HG03442 (cell line): ENCODE data around the gene LRIG1.
A peak's percentile ranks its signal among the peaks of the same experiment; 100 is the strongest.
"Not testable (repeated sequence)": the region's sequence is repeated elsewhere in the genome, so short reads cannot be mapped to it uniquely, and the experiment has no call there.

Experiments used
- ATAC-seq: cut with Tn5 transposase; IDR thresholded peaks from one replicate; pipeline ENCODE4 v1.9.1; 2021; ENCODE audit warnings: mild to moderate bottlenecking, moderate library complexity; ENCODE audit not compliant: unreplicated experiment

LRIG1 gene

DNA sequence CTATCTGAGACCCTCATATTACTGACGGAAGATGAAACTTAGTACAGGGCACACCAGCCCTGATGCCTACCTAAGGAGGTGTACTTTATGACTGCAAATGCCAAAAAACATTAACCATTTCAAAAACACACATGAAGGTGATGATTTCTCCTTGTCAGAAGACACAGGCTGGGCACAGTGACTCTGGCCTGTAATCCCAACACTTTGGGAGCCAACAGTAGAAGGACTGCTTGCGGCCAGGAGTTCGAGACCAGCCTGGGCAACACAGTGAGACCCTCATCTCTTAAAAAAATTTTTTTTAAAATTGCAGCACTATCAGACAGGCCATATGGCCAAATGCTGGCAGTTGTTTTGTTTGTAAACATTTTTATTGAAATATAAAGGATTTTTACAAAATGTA is 73.5 kb downstream of the LRIG1 start:
- ATAC-seq: no peak

DNA sequence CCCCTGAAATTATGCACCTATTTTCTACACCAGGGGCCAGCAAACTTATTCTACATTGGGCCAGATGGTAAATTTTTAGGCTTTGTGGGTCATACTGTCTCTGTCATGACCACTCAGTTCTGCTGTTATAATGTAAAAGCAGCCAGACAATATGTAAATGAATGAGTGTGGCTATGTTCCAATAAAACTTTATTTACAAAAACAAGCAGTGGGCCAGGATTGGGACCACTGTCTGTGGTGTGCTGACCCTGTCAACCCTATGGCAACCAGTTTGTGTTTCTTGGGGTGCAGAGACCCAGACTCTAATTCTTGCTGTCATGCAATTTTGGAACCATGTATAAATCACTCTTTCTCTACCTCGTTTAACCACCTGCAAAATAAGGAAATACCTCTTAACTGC is 74.7 kb downstream of the LRIG1 start:
- no peak for ATAC-seq

DNA sequence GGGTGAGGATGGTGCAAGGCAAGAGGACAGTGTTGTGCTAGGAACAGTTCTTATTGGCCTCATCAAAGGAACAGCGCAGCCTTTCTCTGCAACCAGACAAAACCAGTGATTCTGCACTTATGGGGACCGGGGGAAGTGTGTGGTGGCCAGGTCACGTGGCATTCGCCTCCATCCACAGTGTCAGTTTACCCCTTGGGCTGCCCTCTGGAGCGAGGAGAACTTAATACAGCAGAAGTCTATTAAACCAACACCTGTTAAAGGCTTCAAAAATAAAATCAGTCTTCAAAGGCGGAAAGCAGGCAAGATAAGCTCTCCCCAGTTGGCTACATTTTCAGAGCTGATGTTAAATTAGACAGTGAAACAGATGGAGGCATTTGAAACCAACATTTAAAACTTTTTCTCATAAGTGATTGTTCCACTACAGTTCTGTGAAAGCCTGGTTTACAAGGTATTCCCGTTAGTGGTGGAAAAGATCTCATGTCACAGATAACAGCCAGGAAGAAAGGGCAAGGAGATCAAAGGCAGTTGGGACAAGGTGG is 75.2 kb downstream of the LRIG1 start:
- ATAC-seq: no peak

DNA sequence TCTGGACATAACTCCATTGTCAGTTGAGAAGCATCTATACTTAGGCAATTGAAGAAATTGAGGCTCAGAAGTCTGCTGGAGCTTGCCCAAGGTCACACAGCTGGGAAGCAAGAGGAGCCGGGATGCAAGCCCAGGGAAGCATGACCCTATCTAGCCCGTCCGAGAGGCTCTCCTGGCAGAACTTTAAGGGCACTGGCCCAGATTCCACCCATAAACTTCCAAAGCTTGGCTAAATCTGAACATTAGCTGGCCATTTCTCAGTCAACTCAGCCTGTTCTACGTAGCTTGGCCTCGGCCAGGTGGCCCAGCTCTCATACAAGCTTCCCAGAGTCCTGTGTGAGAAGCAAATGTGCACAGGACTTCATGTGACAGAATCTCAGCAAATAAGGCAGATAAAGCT is 75.8 kb downstream of the LRIG1 start:
- ATAC-seq: no peak

DNA sequence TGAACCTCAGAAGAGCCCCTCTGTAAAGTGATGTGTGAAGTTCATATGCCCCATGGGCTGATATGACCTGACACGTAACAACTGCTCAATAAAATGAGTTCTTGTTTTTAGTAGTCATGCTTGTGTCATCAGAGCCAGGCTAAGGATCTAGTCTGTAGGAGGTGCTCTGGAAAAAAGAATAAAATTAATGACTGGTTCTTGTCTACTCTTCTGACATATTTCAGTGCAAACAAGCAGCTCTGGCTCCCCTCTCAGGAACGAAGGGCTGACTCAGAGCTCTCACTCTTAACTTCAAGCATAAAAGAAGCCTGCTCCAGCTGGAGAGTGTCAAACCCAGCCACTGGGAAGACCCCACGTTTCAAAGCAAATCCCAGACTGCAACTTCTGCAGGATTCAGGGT is 77.0 kb downstream of the LRIG1 start:
- ATAC-seq: no peak

DNA sequence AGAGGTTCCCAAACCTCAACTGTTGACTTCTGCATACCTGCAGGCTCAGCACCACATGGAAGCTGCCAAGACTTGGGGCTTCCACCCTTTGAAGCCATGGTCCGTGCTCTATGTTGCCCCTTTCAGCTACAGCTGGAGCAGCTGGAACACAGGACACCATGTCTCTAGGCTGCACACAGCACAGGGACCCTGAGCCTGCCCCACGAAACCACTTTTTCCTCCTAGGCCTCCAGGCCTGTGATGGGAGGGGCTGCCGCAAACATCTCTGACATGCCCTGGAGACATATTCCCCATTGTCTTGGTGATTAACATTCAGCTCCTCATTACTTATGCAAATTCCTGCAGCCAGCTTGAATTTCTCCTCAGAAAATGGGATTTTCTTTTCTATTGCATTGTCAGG is 78.9 kb downstream of the LRIG1 start:
- not testable (repeated sequence) for ATAC-seq

DNA sequence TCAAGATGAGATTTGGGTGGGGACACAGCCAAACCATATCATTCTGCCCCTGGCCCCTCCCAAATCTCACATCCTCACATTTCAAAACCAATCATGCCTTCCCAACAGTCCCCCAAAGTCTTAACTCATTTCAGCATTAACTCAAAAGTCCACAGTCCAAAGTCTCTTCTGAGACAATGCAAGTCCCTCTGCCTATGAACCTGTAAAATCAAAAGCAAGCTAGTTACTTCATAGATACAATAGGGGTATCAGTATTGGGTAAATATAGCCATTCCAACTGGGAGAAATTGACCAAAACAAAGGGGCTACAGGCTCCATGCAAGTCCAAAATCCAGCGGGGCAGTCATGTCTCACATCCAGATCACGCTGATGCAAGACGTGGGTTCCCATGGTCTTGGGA is 79.7 kb downstream of the LRIG1 start:
- not testable (repeated sequence) for ATAC-seq

DNA sequence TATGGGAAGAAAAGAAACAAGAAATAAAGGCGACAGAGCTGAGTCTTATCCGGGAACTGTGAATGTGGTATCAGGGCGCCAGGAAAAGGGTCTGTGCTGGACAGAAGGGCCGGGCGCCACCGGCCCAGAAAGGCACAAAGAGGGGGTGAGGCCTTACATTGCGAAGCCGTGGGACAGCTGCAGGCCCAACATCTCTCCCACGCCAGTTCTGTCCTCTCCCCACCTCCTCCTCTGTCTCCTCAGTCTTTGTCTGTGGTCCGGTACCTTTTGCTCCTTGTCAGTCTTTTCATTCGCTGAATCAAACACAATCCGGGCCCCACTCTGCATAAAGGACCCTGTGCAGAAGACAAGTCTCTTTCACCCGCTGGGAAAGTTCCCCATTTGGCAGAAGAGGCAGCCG is 81.8 kb downstream of the LRIG1 start:
- ATAC-seq: no peak

DNA sequence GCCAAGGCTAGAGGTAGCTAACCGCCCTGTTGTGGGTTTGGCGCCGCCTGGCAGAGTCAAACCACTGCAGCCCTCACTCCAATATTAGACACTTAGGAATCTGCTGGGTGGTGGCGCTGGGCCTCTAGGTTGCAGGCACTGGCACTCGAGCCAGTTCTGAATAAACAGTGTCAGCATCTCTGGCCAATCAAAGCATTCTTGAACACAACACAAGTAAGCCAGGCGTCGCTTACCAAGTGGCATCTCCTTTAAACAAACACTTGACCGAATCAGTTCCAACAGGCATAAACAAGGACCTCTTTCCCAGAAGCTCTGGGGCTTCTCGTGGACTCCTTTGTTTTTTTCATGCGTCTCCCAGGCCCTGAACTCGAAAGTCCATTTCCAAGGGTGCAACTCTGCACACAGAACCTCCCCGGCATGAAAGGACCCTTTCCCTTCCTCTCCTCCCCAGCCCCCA is 82.3 kb downstream of the LRIG1 start:
- ATAC-seq: no peak

DNA sequence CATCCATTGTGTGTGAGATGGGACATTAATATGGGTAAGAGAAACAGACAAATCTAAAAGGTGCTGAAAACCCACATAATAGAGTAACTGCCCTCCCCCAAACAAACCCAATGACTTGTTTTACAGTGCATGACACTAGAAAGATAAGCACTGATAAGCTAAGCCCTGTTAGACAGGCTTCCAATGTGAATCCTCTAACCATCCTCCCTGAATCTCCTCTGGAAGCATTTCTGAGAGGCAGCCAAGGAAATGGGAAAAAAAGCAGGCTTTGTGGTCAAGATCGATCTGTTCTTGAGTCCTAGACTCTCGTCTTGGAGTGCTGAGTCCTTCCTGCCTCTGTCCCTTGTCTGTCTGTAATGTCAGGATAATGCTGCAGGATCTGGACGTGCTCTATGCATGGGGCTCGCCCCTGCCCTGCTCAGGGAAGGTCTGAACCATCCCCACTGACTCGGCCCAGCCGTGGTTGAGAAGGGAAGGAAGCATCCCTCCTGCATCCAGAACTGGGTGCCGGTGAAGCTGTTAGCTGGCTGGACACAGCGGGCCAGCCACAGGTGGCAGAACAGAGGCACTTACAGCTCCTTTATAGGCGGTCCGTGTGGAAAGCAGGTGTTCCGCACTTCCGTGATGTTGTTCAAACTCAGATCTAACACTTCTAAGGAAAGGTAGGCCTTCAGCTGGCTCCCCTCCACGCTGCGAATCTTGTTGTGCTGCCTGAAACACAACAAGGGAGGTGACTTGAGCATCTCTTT is 84.1 kb downstream of the LRIG1 start:
- no peak for ATAC-seq

DNA sequence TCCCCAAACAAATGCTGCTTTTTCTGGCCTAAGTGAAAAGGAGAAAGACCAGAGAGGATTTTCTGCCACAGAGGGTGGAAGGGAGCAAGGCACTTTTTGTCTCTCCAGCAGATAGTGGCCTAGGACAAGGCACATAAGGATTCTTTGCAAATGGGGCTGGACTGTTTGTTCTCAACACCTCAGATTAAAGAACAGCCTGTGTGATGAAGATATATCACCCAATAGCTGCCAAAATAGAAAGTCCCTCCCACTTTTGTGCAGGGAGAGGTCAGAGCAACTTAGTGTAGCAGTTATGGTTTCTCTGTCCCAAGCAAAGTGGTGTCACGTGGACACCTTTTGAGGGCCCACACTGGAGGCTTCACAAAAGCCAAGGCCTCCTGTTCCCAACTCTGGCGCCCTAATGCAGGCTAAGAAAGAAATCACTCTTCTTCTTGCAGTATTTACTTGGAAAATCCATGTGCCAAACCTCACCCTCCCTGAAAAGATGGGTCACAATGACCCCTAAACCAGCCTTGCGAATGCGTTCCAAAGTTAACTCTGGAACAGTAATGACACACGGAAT is 84.9 kb downstream of the LRIG1 start:
- ATAC-seq: no peak

DNA sequence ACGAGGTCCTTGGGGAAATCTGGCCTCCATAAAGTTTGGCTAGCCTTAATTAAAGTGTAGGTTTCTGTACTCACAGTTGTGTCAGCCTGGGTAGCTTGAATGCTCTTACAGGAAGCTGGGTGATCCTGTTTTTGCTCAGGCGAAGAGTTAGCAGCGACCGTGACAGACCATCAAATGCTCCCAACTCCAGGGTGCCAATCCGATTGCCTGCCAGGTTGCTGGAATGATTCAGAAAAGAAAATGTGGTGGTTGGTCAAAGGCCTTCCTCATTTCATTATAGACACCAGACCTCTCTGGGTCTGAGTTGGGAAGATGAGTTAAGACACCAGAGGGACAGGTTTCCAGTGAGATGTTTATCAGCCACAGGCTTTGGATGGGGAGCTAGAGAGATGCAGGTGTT is 86.0 kb downstream of the LRIG1 start:
- no peak for ATAC-seq

DNA sequence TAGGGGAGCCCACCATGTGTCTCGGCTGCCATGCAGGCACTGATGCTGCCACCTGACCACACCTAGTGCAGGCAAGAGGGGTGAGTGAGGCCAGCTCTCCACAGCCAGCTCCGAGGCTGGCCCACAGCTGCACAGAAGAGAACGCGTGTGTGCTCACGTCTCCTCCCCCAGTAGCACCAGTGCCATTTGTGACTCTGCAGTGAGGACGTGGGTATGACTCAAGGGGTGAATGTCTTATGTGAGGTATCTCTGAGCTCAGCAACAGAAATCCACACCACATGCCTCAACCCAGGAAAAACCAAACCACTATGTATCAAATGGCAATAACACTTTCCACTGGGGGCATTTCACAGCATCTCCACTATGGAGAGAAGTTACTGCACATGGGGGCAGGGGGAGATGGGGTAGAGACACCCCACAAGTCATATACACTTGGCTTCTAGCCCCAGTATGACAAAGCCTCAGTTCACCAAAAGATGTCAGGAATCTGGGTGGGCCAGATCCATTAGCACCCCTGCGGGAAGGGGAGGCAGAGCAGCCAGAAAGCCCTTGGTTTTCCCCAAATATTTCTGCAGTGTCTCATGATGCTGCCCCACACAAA is 87.6 kb downstream of the LRIG1 start:
- ATAC-seq: no peak

DNA sequence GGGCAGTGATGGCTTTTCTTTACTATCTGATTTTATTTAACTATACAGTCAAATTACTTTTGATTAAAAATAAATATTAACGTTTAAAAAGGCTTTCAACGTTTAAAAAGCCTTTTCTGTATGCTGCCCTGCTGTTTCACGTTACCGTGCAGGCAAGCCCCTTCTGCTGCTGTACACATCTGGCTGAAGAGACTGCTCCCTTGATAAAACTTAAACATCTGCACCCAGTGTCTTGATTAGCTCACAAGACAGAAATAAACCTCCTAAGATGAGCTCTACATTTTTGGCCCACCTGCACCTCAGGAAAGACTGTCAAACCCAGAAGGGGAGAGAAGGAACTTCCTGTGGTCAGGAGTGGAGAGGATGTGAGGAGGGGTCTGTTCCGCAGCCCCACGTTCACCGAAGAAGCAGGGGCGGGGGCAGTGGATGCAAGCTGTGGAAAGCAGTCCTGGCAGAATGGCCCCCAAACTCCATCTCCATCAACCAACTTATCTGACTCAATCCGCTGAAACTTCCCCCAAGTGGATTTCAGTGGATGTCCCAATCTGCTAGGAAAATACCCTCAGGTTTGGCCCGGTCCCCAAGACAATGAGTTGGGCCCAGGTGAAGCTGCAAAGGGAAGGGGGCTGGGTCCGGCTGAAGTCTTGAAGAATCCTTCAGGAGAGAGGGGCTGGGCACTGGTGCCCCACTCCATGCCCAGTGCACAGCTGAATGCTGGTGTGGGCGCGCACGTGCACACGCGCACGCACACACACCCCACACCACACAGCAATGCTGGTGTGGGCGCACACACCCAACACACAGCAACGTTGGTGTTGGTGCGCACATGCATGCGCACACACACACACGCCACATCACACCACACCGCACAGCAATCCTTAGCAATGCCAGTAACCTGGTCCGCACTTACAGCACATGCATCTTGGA is 88.6 kb downstream of the LRIG1 start:
- ATAC-seq: no peak

DNA sequence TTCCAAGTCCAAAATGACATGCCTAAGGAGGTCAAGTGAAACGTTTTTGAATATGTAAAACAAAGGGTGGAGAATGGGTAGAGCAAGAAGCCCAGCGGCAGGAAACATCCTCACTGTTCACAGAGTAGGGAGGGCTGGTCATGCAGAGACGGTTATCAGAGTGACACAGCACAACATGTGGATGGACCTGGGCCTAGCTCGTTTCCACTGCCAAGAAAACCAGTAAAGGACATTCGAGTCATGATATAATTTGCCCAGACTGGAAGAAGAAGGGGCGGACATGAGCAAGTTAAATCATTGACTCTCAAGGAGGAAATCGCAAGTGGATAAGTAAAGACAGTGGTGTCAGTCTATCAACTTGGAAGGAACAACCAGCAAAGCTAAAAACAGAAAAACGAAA is 89.3 kb downstream of the LRIG1 start:
- ATAC-seq: no peak

DNA sequence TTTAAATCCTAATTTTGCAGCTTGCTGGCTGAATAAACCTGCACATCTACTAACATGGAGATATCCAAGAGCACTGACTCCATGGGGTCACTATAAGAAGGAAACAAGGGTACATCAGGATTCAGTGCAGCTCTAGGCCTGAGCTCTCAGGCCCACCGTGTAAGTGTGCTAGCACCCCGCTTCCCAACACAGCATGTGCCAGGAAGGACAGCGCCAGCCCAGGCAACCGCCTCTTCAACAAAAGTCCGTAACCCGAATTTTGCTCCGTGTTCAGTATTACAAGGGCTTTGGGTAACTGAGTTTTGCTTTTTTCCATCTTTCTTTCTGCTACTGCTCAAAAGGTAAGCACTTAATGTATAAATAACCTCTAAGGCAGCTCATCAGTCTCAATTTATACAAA is 89.8 kb downstream of the LRIG1 start:
- no peak for ATAC-seq

DNA sequence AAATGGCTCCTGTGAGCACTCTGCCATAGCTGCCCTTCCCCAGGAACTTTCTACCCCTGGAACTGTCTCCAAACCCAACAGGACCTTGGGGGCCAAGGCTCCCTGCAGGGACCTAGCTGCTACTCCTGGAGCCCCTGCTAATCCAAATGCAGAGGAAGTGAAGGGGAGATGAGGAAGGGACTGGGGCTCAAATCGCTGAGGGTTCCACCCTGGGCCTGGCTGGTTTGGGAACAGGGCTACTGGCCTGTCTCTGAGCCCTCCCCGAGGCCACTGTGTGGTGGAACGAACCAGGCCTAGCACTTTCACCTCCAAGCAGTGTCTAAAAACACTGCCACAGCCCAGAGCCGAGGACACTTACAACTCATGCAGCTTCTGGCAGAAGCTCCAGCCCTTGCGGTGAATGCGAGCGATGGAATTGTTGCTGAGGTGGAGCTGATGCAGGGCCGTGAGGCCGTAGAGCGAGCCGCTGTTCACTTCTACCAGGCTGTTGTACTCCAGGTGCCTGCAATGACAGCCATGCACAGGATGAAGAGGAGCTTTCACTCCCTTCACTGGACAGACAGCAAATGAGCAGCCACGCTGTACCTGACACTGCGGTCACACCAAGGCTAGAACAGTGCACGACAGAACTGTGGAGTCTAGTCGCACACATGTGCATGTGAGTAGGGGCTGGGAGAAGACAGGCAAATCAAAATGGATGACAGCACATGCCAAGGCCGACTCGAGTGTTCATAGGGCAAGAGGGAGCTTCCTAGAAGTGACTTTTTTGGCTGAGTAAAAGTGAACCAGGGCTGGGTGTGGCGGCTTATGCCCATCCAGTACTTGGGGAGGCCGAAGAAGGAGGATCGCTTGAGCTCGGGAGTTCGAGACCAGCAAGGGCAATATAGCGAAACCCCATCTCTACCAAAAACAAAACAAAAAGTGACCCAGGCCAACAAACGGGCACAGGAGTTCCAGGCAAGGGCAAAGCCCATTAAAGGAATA is 90.8 kb downstream of the LRIG1 start:
- ATAC-seq: no peak

DNA sequence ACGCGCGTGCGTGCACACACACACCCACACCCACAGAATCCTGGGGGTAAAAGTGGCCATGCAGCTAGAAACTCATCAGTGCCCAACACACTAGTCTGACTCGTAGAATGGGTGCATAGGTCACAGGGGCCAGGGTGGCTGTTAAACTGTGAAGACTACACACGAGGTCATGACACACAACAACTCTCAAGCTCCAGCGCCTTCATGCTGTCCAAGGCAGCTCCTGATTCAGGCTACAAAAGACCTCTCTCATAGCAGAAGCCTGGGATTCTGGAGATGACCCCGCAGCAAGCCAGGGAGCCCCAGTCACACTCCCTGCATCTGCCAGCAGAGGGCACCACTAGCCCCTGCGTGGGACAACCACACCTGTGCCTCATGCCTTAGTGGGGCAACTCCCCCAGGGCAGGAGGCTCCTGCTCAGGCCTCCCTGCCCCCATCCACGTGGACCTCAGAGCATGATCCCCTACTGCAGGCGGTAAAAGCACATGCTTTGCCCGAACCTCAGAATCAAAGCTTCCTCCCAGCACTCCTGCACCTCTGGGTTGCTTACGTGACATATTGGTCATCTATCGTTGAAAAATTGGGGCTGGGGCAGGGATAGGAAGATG is 93.1 kb downstream of the LRIG1 start:
- peak; percentile 82 for ATAC-seq

DNA sequence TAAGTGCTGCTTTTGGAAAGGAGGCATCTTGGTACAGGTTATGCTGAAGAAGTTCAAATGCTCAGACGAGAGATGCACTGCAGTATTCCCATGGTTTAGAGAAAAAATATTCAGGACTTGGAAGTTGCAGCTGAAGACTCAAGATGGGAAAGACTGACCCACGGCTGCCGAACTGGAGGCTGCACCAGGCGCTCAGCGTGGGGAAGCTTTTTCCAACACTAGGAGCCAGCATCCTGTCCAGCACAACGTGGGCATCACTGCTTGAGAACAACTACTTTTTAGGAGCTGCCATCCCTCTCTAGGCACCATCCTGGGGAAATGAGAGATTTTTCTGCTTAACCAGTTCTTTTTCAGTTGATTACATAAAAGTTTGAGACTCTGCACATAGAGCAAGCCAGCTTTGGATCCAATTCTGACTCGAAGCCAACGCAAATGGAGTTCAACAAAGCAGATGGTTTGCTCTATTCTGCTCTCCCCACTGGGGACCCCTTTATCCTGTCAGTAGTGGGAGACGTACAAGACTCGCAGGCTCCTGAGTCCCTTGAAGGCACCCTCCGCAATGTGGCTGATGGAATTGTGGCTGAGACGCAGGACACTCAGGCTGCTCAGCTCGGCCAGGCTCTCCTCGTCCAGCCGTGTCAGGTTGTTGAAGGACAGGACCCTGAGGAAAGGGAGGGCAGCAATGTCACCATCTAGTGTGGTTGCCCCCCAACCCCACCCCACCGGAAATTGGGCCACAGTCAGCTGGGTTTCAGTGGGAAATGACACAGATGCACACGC is 93.8 kb downstream of the LRIG1 start:
- ATAC-seq: no peak
